Activated naive CD4-positive, alpha-beta T cell treated with anti-CD3 and anti-CD28 coated beads for 36 hours (primary cell): ENCODE data around the gene ZNF711. TPM values are rescaled to one million over a fixed set of nuclear protein-coding genes. Genes with fewer than 3 reads are reported as not detected.
"Not testable (repeated sequence)": the region's sequence is repeated elsewhere in the genome, so short reads cannot be mapped to it uniquely, and the experiment has no call there.

Experiments
- CTCF ChIA-PET: fragments of 350-600 bp; sonication (Branson Sonifier 250); formaldehyde crosslinking; loops from one replicate; lab custom pipeline; 2021; ENCODE audit warnings: antibody characterized with exemption; lab: Charles Lee
- DNase-seq: peaks from one replicate; pipeline ENCODE4 v3.0.0-alpha.2; 2020
- H3K27ac Mint-ChIP-seq: one replicate; pipeline ENCODE4 v1.8.0; 2021; ENCODE audit warnings: mild to moderate bottlenecking, mixed read lengths
- H3K27me3 Mint-ChIP-seq: one replicate; pipeline ENCODE4 v1.8.0; 2021; ENCODE audit warnings: low read depth, mixed read lengths
- H3K36me3 Mint-ChIP-seq: one replicate; pipeline ENCODE4 v1.8.0; 2021; ENCODE audit warnings: low read depth, mixed read lengths
- H3K4me1 Mint-ChIP-seq: one replicate; pipeline ENCODE4 v1.8.0; 2021; ENCODE audit warnings: low read depth, mixed read lengths
- H3K4me3 Mint-ChIP-seq: one replicate; pipeline ENCODE4 v1.8.0; 2021; ENCODE audit warnings: mild to moderate bottlenecking, moderate library complexity, mixed read lengths
- H3K9me3 Mint-ChIP-seq: one replicate; pipeline ENCODE4 v1.8.0; 2021; ENCODE audit warnings: mixed read lengths
- intact Hi-C: fragments of 100-400 bp; cut with micrococcal nuclease; formaldehyde crosslinking; loops from one replicate; pipeline ENCODE4 v1.15.1; 2023
- total RNA-seq, 2 experiments: library from RNA; stranded (reverse); gene quantifications; one replicate each; pipeline ENCODE4 v1.2.3, GENCODE V29; 2021

ZNF711 gene
- total RNA-seq, 2 experiments from 2014 or later, result 0.79 to 1.0 TPM

DNA sequence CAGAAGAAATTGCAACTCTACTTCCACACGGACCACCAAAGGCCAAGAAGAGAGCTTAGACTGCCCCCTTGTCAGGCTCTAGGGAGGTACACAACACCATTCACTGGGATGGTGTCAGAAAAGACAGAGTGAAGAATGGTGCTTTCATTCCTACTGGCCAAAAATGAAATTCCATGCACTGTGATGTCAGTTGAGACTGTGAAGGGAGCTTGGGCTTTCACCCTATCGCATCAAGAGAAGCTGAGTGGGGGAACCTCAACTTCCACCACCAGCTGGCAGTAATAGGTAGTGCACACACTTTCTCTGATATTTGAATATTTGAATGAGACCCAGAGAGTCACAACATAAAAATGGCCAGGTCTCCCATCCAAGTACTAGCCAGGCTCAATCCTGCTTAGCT is 65.9 kb downstream of the ZNF711 start:
- no peaks in the 10 kb centered on the region for H3K4me1 Mint-ChIP-seq
- CTCF ChIA-PET, result no interaction called here
- no peak overlapping the region for H3K4me3 Mint-ChIP-seq
- no peaks in the 10 kb centered on the region for H3K27me3 Mint-ChIP-seq
- H3K36me3 Mint-ChIP-seq, result no peaks in the 10 kb centered on the region
- no peak overlapping the region for H3K27ac Mint-ChIP-seq
- H3K9me3 Mint-ChIP-seq, result peaks cover 3% of the 10 kb centered on the region
- no peak for DNase-seq
- intact Hi-C loops, result no loop called here

DNA sequence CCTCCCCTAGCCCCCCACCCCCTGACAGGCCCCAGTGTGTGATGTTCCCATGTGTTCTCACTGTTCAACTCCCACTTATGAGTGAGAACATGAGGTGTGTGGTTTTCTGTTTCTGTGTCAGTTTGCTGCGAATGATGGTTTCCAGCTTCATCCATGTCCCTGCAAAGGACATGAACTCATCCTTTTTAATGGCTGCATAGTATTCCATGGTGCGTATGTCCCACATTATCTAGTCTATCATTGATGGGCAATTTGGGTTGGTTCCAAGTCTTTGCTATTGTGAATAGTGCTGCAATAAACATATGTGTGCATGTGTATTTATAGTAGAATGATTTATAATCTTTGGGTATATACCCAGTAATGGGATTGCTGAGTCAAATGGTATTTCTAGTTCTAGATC is 67.6 kb downstream of the ZNF711 start:
- H3K4me3 Mint-ChIP-seq, H3K4me1 Mint-ChIP-seq, DNase-seq, intact Hi-C loops, H3K9me3 Mint-ChIP-seq, CTCF ChIA-PET, H3K27ac Mint-ChIP-seq, H3K36me3 Mint-ChIP-seq, H3K27me3 Mint-ChIP-seq: not testable (repeated sequence)

Other genes with a start within 250 kb of the ZNF711 start
- 10 to 100 TPM; 23.3 to 24.1 TPM for gene APOOL, start 240.1 kb upstream of the ZNF711 start, total RNA-seq
- not detected for gene SATL1, start 212 bp upstream of the ZNF711 start, total RNA-seq
- under 1 TPM; 0.12 to 0.19 TPM for gene POF1B, start 135.7 kb downstream of the ZNF711 start, total RNA-seq